ENCODE measurements around the gene CRYBG2. TPM values are rescaled to one million over a fixed set of nuclear protein-coding genes. Genes with fewer than 3 reads are reported as not detected.
A peak's percentile ranks its signal among the peaks of the same experiment; 100 is the strongest.

Gene CRYBG2
- polyA plus RNA-seq, 1 donor (not counting 4 experiments of a cell fraction or from before 2014, with no cell fraction given) = 7.9 TPM

- H3K9me1 ChIP-seq (ENCODE audit: control insufficient read depth, extremely low read depth, insufficient read depth, low read length) = no peaks in the 10 kb centered on the region
- no peak for TF ChIP-seq EZH2 (IDR thresholded peaks at IDR 0.05; ENCODE audit: low read length)
- TF ChIP-seq, protein P1, sequence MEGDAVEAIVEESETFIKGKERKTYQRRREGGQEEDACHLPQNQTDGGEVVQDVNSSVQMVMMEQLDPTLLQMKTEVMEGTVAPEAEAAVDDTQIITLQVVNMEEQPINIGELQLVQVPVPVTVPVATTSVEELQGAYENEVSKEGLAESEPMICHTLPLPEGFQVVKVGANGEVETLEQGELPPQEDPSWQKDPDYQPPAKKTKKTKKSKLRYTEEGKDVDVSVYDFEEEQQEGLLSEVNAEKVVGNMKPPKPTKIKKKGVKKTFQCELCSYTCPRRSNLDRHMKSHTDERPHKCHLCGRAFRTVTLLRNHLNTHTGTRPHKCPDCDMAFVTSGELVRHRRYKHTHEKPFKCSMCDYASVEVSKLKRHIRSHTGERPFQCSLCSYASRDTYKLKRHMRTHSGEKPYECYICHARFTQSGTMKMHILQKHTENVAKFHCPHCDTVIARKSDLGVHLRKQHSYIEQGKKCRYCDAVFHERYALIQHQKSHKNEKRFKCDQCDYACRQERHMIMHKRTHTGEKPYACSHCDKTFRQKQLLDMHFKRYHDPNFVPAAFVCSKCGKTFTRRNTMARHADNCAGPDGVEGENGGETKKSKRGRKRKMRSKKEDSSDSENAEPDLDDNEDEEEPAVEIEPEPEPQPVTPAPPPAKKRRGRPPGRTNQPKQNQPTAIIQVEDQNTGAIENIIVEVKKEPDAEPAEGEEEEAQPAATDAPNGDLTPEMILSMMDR (optimal IDR thresholded peaks at IDR 0.05 in 1 of 3, IDR thresholded peaks at IDR 0.05 in 1 of 3, conservative IDR thresholded peaks at IDR 0.05 in 1 of 3; ENCODE audit: extremely low read depth in 1 of 3, insufficient read depth in 2 of 3, low read length in 3 of 3) = no peak
- peaks cover 3% of the 10 kb centered on the region for H3K9me3 ChIP-seq (ENCODE audit: control insufficient read depth, low read depth, low read length)
- no peak overlapping the region for H3K4me2 ChIP-seq (ENCODE audit: control insufficient read depth, extremely low read depth, insufficient read depth, low read depth, low read length)
- no peaks in the 10 kb centered on the region for H3K27me3 ChIP-seq (ENCODE audit: control insufficient read depth, extremely low read depth, insufficient read depth, low read length)
- dilution Hi-C loops (cut with MboI; ENCODE audit: extremely low pct_ligation_motif_present, low sequenced_read_pairs) = no loop called here
- DNase-seq (ENCODE audit: low read depth, low spot score) = peak; percentile 71
- no peaks in the 10 kb centered on the region for H3K36me3 ChIP-seq (ENCODE audit: control insufficient read depth in 2 of 2, extremely low read depth in 1 of 2, insufficient read depth in 2 of 2, low read length in 2 of 2)
- H4K20me1 ChIP-seq (ENCODE audit: control insufficient read depth, extremely low read depth, insufficient read depth, low read length) = no peaks in the 10 kb centered on the region
- no peak overlapping the region for H2AFZ ChIP-seq (ENCODE audit: control insufficient read depth, low read length)
- H3K27ac ChIP-seq (ENCODE audit: control insufficient read depth, insufficient read depth, low read length) = peak overlapping the region; percentile 6
- H3K9ac ChIP-seq (ENCODE audit: control insufficient read depth, extremely low read depth, insufficient read depth, low read length) = no peak overlapping the region
- peak; percentile 99 for FAIRE-seq
- H3K4me1 ChIP-seq (ENCODE audit: control insufficient read depth, extremely low read depth, insufficient read depth, low read length) = peaks cover 18% of the 10 kb centered on the region
- H3K79me2 ChIP-seq (ENCODE audit: control insufficient read depth, insufficient read depth, low read length) = no peaks in the 10 kb centered on the region
- H3K4me3 ChIP-seq (ENCODE audit: control insufficient read depth in 2 of 3, extremely low read depth in 1 of 3, insufficient read depth in 2 of 3, low read depth in 1 of 3, low read length in 3 of 3) = no peak overlapping the region
Observed at GRCh38 chr1:26372039-26372438, 18.1 kb upstream of the CRYBG2 start.

DNA sequence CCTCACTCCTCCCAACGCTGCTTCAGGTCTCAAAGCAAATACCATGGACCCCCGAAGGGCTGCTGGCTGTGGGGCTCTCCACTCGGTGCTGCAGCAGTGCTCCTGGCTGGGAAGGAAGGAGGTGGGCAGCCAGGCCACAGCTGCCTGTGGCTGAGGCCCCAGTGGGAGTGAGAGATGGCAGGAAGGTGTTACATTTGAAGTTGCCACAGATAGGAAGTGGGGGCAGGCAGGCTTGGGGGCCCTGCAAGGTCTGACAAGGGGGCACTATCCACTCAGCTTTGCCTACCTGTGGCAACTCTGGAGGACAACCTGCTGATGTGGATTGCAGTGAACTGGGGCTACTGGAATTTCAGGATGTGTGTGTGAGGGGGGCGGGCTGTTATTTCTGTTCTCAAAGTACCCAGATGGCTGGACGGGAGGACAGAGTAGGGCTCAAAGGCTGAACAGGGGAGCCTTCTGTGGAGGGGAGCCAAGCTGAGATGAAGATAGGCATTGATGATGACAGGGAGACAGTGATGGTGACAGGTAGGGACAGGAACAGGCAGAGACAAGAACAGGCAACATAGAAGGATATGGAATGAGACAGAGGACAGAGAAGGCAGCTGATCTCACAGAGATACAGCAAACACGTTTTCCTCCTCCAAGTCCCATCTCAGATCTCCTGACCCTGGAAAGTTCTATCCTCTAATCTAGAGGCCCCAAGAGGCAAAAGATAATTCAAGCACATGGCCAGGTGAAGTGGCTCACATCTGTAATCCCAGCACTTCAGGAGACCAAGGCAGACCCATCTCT is 16.9 kb upstream of the CRYBG2 start:
- no peaks in the 10 kb centered on the region for H3K36me3 ChIP-seq (ENCODE audit: control insufficient read depth in 2 of 2, extremely low read depth in 1 of 2, insufficient read depth in 2 of 2, low read length in 2 of 2)
- H3K9me1 ChIP-seq (ENCODE audit: control insufficient read depth, extremely low read depth, insufficient read depth, low read length) = no peaks in the 10 kb centered on the region
- peaks cover 18% of the 10 kb centered on the region for H3K4me1 ChIP-seq (ENCODE audit: control insufficient read depth, extremely low read depth, insufficient read depth, low read length)
- no peak for TF ChIP-seq EZH2 (IDR thresholded peaks at IDR 0.05; ENCODE audit: low read length)
- TF ChIP-seq, protein P1 (optimal IDR thresholded peaks at IDR 0.05 in 1 of 3, IDR thresholded peaks at IDR 0.05 in 1 of 3, conservative IDR thresholded peaks at IDR 0.05 in 1 of 3; ENCODE audit: extremely low read depth in 1 of 3, insufficient read depth in 2 of 3, low read length in 3 of 3) = no peak
- H3K27me3 ChIP-seq (ENCODE audit: control insufficient read depth, extremely low read depth, insufficient read depth, low read length) = no peaks in the 10 kb centered on the region
- no peaks in the 10 kb centered on the region for H4K20me1 ChIP-seq (ENCODE audit: control insufficient read depth, extremely low read depth, insufficient read depth, low read length)
- peaks cover 3% of the 10 kb centered on the region for H3K9me3 ChIP-seq (ENCODE audit: control insufficient read depth, low read depth, low read length)
- H2AFZ ChIP-seq (ENCODE audit: control insufficient read depth, low read length) = no peak overlapping the region
- H3K9ac ChIP-seq (ENCODE audit: control insufficient read depth, extremely low read depth, insufficient read depth, low read length) = no peak overlapping the region
- dilution Hi-C loops (cut with MboI; ENCODE audit: extremely low pct_ligation_motif_present, low sequenced_read_pairs) = no loop called here
- no peak overlapping the region for H3K27ac ChIP-seq (ENCODE audit: control insufficient read depth, insufficient read depth, low read length)
- DNase-seq (ENCODE audit: low read depth, low spot score) (no peak), FAIRE-seq (peak; percentile 43)
- H3K4me3 ChIP-seq (ENCODE audit: control insufficient read depth in 2 of 3, extremely low read depth in 1 of 3, insufficient read depth in 2 of 3, low read depth in 1 of 3, low read length in 3 of 3) = no peak overlapping the region
- H3K4me2 ChIP-seq (ENCODE audit: control insufficient read depth, extremely low read depth, insufficient read depth, low read depth, low read length) = no peak overlapping the region
- H3K79me2 ChIP-seq (ENCODE audit: control insufficient read depth, insufficient read depth, low read length) = no peaks in the 10 kb centered on the region
